K562 (cell line): ENCODE results near the gene FKBP2. TPM values are rescaled to one million over a fixed set of nuclear protein-coding genes. Genes with fewer than 3 reads are reported as not detected.

Experiments used
- CREB1 ChIP-seq, 2 experiments: sonication (generic) in 1 of 2; formaldehyde crosslinking in 1 of 2; IDR thresholded peaks; 2 replicates each; pipeline versions ENCODE4 v1.6.1 to v1.8.0; 2012 to 2022; ENCODE audit warnings: inconsistent platforms in 1 of 2, mild to moderate bottlenecking in 1 of 2, missing genetic modification reagents in 1 of 2, moderate library complexity in 1 of 2
- CTCF ChIP-seq, 3 experiments: IDR thresholded peaks in 2 of 3; conservative IDR thresholded peaks in 1 of 3; 2 replicates each; pipeline ENCODE4 v1.5.1; 2011 to 2012; ENCODE audit warnings: low read length in 3 of 3, mild to moderate bottlenecking in 3 of 3, control low read depth in 2 of 3, improper control_type of control experiment in 1 of 3, inconsistent platforms in 1 of 3, low read depth in 1 of 3, mixed read lengths in 1 of 3, moderate library complexity in 1 of 3; ENCODE audit not compliant: insufficient read depth in 2 of 3
- DACH1 ChIP-seq: fragments of 450-650 bp; IDR thresholded peaks from 2 replicates; pipeline ENCODE4 v1.6.1; 2018; ENCODE audit not compliant: partially characterized antibody
- ELF4 ChIP-seq: fragments of 450-650 bp; formaldehyde crosslinking; IDR thresholded peaks from 2 replicates; pipeline ENCODE4 v1.4.0; 2022; ENCODE audit warnings: missing genetic modification characterization
- MGA ChIP-seq: fragments of 450-650 bp; IDR thresholded peaks from 2 replicates; pipeline ENCODE4 v1.6.1; 2016; ENCODE audit warnings: mild to moderate bottlenecking, moderate library complexity
- POLR3A ChIP-seq: IDR thresholded peaks from 2 replicates; pipeline ENCODE4 v1.6.1; 2011; ENCODE audit warnings: borderline replicate concordance, mild to moderate bottlenecking, moderate library complexity; ENCODE audit not compliant: insufficient read length, insufficient read depth; ENCODE audit errors: extremely low read depth
- POLR3G ChIP-seq: IDR thresholded peaks from 2 replicates; pipeline ENCODE4 v1.6.1; 2011; ENCODE audit not compliant: insufficient read length, insufficient replicate concordance; ENCODE audit errors: extremely low read depth
- SMAD1 ChIP-seq: fragments of 150-350 bp; IDR thresholded peaks from 2 replicates; pipeline ENCODE4 v1.6.1; 2014; ENCODE audit warnings: low read length, low read depth; ENCODE audit not compliant: partially characterized antibody
- XRCC5 ChIP-seq: fragments of 200-400 bp; formaldehyde crosslinking; IDR thresholded peaks from 2 replicates; pipeline ENCODE4 v1.6.1; 2017; ENCODE audit warnings: low read depth, mild to moderate bottlenecking, low read length
- ZC3H8 ChIP-seq: fragments of 450-650 bp; IDR thresholded peaks from 2 replicates; pipeline ENCODE4 v1.6.1; 2017
- polyA plus RNA-seq, 8 experiments: library from polyadenylated mRNA; depleted of rRNA in 4 of 8; stranded (reverse) in 5 of 8; unstranded in 3 of 8; fragments of >200 nt; fragmentation: Nextera tagmentation in 2 of 8; fragmentation: Illumina TruSeq in 1 of 8; extraction: Ambion mirVana in 2 of 8; extraction: Trizol in 1 of 8; gene quantifications; 2 replicates each; pipeline versions ENCODE4 v1.2.1 to v1.2.3, GENCODE V29; 2011 to 2014; ENCODE audit warnings: inconsistent platforms in 1 of 8, missing spikeins in 1 of 8
- total RNA-seq, 7 experiments: library from RNA; depleted of rRNA in 6 of 7; stranded (reverse); fragments of >200 nt in 6 of 7; fragmentation: Illumina TruSeq in 2 of 7; extraction: Trizol in 2 of 7; gene quantifications; 2 replicates each; pipeline versions ENCODE4 v1.2.1 to v1.2.3, GENCODE V29; 2011 to 2021; ENCODE audit warnings: low replicate concordance in 1 of 7

FKBP2 gene
- total and polyA plus RNA-seq, 9 of the 15 experiments (the other 6 are each of a cell fraction or from before 2014, with no cell fraction given): 3.5 to 151 (median 58.1) TPM

- peak; percentile 86 to 97 (median 95) for TF ChIP-seq CTCF (IDR thresholded peaks at IDR 0.05 in 2 of 3, conservative IDR thresholded peaks at IDR 0.05 in 1 of 3; ENCODE audit: insufficient read depth in 2 of 3, low read depth in 1 of 3, low read length in 3 of 3)
- no peak for TF ChIP-seq POLR3A
- no peak for TF ChIP-seq POLR3G
- no peak for TF ChIP-seq ELF4 (CRISPR knock-in tag)
- TF ChIP-seq DACH1: no peak
- 0 out of 2 replicates have a peak, but pooled peaks have one; percentile 34 for TF ChIP-seq CREB1 (IDR thresholded peaks at IDR 0.05)
- TF ChIP-seq CREB1 (CRISPR knock-in tag; IDR thresholded peaks at IDR 0.05): no peak
- no peak for TF ChIP-seq ZC3H8
- TF ChIP-seq MGA: no peak
- peak; percentile 92 for TF ChIP-seq XRCC5
- TF ChIP-seq SMAD1: peak; percentile 82
These were observed 36.4 kb upstream of the FKBP2 start (continued) for GRCh38 chr11:64204464-64204989.
